Smooth muscle cell (in vitro differentiated cells): Measurements from ENCODE around the gene ITPR3. TPM values are rescaled to one million over a fixed set of nuclear protein-coding genes. Genes with fewer than 3 reads are reported as not detected.

Source experiments
- DNase-seq: peaks from one replicate; lab custom pipeline; 2025; ENCODE audit not compliant: unreplicated experiment; lab: John Stamatoyannopoulos, UW
- H2AFZ ChIP-seq: fragments of 200-600 bp; sonication (generic); 2 replicates; pipeline ENCODE4 v1.6.0; 2016; ENCODE audit warnings: antibody characterized with exemption, low read depth, mild to moderate bottlenecking
- H3F3A ChIP-seq: fragments of 200-600 bp; sonication (generic); 2 replicates; pipeline ENCODE4 v1.6.0; 2017; ENCODE audit warnings: antibody characterized with exemption, low read depth
- H3K27ac ChIP-seq: fragments of 200-600 bp; sonication (generic); 2 replicates; pipeline ENCODE4 v1.5.1; 2016; ENCODE audit warnings: low read depth, mild to moderate bottlenecking
- H3K27me3 ChIP-seq: fragments of 200-600 bp; sonication (generic); 2 replicates; pipeline ENCODE4 v1.6.1; 2016; ENCODE audit warnings: low read depth, mild to moderate bottlenecking
- H3K36me3 ChIP-seq: fragments of 200-600 bp; sonication (generic); 2 replicates; pipeline ENCODE4 v1.5.1; 2016; ENCODE audit warnings: low read depth
- H3K4me1 ChIP-seq: fragments of 200-600 bp; sonication (generic); 2 replicates; pipeline ENCODE4 v1.5.1; 2016; ENCODE audit warnings: low read depth
- H3K4me2 ChIP-seq: fragments of 200-600 bp; sonication (generic); 2 replicates; pipeline ENCODE4 v1.6.0; 2016; ENCODE audit warnings: mild to moderate bottlenecking
- H3K4me3 ChIP-seq: fragments of 200-600 bp; sonication (generic); 2 replicates; pipeline ENCODE4 v1.5.1; 2016; ENCODE audit warnings: mild to moderate bottlenecking
- H3K79me2 ChIP-seq: fragments of 200-600 bp; sonication (generic); 2 replicates; pipeline ENCODE4 v1.6.0; 2016; ENCODE audit warnings: low read depth, mild to moderate bottlenecking
- H3K9ac ChIP-seq: fragments of 200-600 bp; sonication (generic); 2 replicates; pipeline ENCODE4 v1.6.0; 2016; ENCODE audit warnings: low read depth
- H3K9me3 ChIP-seq: fragments of 200-600 bp; sonication (generic); replicated peaks from 2 replicates; pipeline ENCODE4 v1.5.1; 2016; ENCODE audit warnings: low read depth
- H4K20me1 ChIP-seq: fragments of 200-600 bp; sonication (generic); 2 replicates; pipeline ENCODE4 v1.6.0; 2016; ENCODE audit warnings: low read depth
- WGBS: methylation state at CpG from one replicate; pipeline ENCODE4 v1.1.7; 2016; ENCODE audit warnings: low lambda C conversion rate; 5-methylcytosine and 5-hydroxymethylcytosine counted together
- polyA plus RNA-seq: library from polyadenylated mRNA; unstranded; fragments of >200 nt; fragmentation: Nextera tagmentation; extraction: Ambion mirVana; gene quantifications from 2 replicates; pipeline ENCODE4 v1.2.1, GENCODE V29; 2016
- total RNA-seq: library from RNA; depleted of rRNA; stranded (reverse); fragments of >200 nt; gene quantifications from 2 replicates; pipeline ENCODE4 v1.2.3, GENCODE V29; 2014
- TF ChIP-seq, protein P1 (sequence below): fragments of 200-600 bp; sonication (generic); IDR thresholded peaks from 2 replicates; pipeline ENCODE4 v1.5.1; 2017; ENCODE audit warnings: borderline replicate concordance, mild to moderate bottlenecking, antibody characterized with exemption; ENCODE audit not compliant: insufficient read depth, poor library complexity, severe bottlenecking

Gene ITPR3
- total and polyA plus RNA-seq, 2 experiments from 2014 or later = 2.0 to 7.4 TPM

DNA sequence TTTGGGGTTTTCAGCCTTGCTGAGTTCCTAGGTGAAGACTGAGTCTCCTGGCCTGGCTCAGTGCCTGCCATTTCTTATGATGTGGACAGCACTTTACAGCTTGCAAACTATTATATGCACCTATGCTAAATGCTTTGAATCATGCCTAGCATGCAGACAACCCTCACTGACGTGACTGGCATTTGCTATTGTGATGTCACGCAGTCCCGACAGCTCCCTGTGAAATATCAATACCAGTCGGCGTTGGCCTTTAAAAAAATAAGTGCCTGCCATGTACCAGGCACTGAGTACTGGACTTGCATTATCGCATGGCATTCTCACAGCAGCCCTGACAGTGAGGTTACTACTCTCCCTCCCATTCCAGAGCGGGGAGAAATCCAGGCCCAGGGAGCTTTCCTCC, 54.8 kb downstream of the ITPR3 start:
- H3K36me3 ChIP-seq = no peaks in the 10 kb centered on the region
- TF ChIP-seq, protein P1, sequence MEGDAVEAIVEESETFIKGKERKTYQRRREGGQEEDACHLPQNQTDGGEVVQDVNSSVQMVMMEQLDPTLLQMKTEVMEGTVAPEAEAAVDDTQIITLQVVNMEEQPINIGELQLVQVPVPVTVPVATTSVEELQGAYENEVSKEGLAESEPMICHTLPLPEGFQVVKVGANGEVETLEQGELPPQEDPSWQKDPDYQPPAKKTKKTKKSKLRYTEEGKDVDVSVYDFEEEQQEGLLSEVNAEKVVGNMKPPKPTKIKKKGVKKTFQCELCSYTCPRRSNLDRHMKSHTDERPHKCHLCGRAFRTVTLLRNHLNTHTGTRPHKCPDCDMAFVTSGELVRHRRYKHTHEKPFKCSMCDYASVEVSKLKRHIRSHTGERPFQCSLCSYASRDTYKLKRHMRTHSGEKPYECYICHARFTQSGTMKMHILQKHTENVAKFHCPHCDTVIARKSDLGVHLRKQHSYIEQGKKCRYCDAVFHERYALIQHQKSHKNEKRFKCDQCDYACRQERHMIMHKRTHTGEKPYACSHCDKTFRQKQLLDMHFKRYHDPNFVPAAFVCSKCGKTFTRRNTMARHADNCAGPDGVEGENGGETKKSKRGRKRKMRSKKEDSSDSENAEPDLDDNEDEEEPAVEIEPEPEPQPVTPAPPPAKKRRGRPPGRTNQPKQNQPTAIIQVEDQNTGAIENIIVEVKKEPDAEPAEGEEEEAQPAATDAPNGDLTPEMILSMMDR = no peak

DNA sequence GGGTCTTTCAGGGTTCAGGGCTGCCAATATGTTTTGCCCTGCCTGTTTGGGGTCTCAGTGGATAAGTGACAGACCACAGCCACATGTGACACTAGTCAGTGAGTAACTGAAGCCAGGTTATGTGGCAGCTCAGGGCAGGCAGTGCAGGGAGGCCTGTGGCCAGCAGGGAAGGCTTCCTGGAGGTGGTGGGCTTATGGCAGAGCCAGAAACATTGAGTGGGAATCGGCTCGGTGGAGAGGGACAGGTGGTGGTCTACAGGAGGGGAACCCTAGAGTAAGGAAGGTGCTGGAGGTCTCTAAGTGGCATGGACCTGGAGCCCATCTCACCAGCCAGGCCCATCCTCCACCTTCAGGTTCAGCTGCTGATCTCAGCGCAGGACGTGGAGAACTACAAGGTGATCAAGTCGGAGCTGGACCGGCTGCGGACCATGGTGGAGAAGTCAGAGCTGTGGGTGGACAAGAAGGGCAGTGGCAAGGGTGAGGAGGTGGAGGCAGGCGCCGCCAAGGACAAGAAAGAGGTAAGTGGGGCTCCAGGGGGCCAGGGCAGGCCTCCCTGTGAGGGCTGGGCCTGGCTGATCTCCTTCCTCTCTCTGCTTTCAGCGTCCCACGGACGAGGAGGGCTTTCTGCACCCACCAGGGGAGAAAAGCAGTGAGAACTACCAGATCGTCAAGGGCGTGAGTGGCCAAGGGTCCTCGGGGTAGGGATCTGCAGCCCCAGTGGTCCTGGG, 55.5 kb downstream of the ITPR3 start:
- H3K4me2 ChIP-seq = no peak overlapping the region
- H3K9me3 ChIP-seq = no peaks in the 10 kb centered on the region
- DNase-seq = no peak
- no peaks in the 10 kb centered on the region for H3F3A ChIP-seq
- WGBS = 94% methylated on average over 15 of the region's 15 CpGs
- H4K20me1 ChIP-seq = no peaks in the 10 kb centered on the region
- no peaks in the 10 kb centered on the region for H3K79me2 ChIP-seq
- H3K36me3 ChIP-seq = no peaks in the 10 kb centered on the region
- no peaks in the 10 kb centered on the region for H3K27me3 ChIP-seq
- H2AFZ ChIP-seq = no peak overlapping the region
- no peak overlapping the region for H3K27ac ChIP-seq
- peaks cover 10% of the 10 kb centered on the region for H3K4me1 ChIP-seq
- TF ChIP-seq, protein P1 = no peak
- H3K4me3 ChIP-seq = no peak overlapping the region
- no peak overlapping the region for H3K9ac ChIP-seq

More for the DNA sequence above, 54.8 kb downstream of the ITPR3 start:
- H3K27ac ChIP-seq = no peak overlapping the region
- no peak for DNase-seq
- no peaks in the 10 kb centered on the region for H3F3A ChIP-seq
- no peaks in the 10 kb centered on the region for H3K79me2 ChIP-seq
- no peak overlapping the region for H2AFZ ChIP-seq
- WGBS = 95% methylated on average over 7 of the region's 7 CpGs
- H3K9me3 ChIP-seq = no peaks in the 10 kb centered on the region
- no peaks in the 10 kb centered on the region for H3K27me3 ChIP-seq
- no peaks in the 10 kb centered on the region for H4K20me1 ChIP-seq
- no peak overlapping the region for H3K4me2 ChIP-seq
- H3K9ac ChIP-seq = no peak overlapping the region
- H3K4me1 ChIP-seq = peaks cover 10% of the 10 kb centered on the region
- no peak overlapping the region for H3K4me3 ChIP-seq

DNA sequence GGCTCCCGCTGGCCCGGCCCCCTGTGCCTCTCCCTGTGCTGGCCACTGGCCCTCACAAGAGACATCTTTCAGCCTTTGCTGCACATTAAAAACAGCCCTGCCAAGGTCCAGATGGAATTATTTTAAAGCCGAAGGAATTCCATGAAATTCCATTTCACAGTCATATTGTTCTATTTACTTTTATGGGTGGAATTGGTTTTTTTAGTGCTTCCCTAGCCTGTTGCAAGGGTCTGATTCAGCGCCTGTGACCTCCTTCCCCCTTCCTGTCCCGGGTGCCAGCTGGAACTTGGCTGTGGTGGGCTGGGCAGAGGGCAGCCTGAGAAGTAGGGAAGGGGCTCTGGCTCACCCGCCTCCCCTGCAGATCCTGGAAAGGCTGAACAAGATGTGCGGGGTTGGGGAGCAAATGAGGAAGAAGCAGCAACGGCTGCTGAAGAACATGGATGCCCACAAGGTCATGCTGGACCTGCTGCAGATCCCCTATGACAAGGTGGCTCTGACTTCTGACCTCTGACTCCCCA, 56.1 kb downstream of the ITPR3 start:
- WGBS = 85% methylated on average over 8 of the region's 8 CpGs
- no peak for DNase-seq

More for the DNA sequence above, 56.1 kb downstream of the ITPR3 start:
- H3K27ac ChIP-seq = no peak overlapping the region
- no peaks in the 10 kb centered on the region for H4K20me1 ChIP-seq
- no peaks in the 10 kb centered on the region for H3K79me2 ChIP-seq
- no peak overlapping the region for H3K9ac ChIP-seq
- no peaks in the 10 kb centered on the region for H3F3A ChIP-seq
- TF ChIP-seq, protein P1 = no peak
- no peaks in the 10 kb centered on the region for H3K27me3 ChIP-seq
- no peak overlapping the region for H2AFZ ChIP-seq
- no peaks in the 10 kb centered on the region for H3K36me3 ChIP-seq
- no peak overlapping the region for H3K4me2 ChIP-seq
- no peaks in the 10 kb centered on the region for H3K9me3 ChIP-seq
- peaks cover 10% of the 10 kb centered on the region for H3K4me1 ChIP-seq
- H3K4me3 ChIP-seq = no peak overlapping the region
